ENCODE measurements around the gene SUCLG2. TPM values are rescaled to one million over a fixed set of nuclear protein-coding genes. Genes with fewer than 3 reads are reported as not detected.

SUCLG2 gene
- total RNA-seq, 1 experiment from 2014 or later, result 38.5 TPM

DNA sequence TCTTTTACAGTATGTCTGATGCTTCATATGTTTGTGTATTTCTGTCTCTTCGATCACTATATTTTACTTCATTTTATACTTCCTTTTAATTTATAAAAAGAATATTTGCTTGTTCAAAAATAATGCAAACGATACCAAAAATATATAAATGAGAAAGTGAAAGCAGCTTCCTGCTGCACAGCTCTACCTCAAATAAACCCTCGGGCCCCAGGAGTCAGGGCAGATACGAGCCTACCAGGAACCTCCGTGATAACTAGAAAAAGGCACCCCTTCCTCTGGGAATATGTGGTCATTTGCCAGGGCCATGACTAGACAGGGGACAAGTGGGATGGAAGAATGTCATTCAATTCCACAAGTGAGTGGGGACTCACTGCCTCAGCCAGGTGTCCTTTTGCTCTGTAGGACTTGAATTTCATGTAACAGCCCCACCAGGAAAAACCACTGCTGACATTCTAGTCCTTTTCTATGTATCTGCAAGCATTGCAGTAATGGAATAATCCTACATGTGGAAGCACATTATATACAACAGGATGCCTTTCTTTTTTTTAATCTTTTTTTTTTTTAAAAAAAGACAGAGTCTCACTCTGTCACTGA is 133.3 kb downstream of the SUCLG2 start:
- Mint-ChIP-seq H3K4me3 (no peak overlapping the region), H3K4me1 (peaks cover under 1 to 3% of the 10 kb centered on the region in 2 experiments; a peak in 3 of 4 replicates), H3K27ac (no peak overlapping the region), H3K36me3 (ENCODE audit: insufficient read depth in 1 of 3, low read depth in 3 of 3) (peaks cover 3 to 8% (median 5%) of the 10 kb centered on the region in 3 experiments; a peak in 4 of 7 replicates), H3K27me3 (ENCODE audit: low read depth) (no peaks in the 10 kb centered on the region), H3K9me3 (no peaks in the 10 kb centered on the region)
- H2BK120ac ChIP-seq (ENCODE audit: low read depth, low read length, poor library complexity, severe bottlenecking), result no peak overlapping the region
- H3K79me2 ChIP-seq (ENCODE audit: insufficient read depth, low read length), result no peaks in the 10 kb centered on the region
- H3K4me1 ChIP-seq (ENCODE audit: insufficient read depth, low read length), result no peaks in the 10 kb centered on the region
- no peak overlapping the region for H4K91ac ChIP-seq (ENCODE audit: insufficient read length, low read depth, low read length)
- TF ChIP-seq, protein P1, sequence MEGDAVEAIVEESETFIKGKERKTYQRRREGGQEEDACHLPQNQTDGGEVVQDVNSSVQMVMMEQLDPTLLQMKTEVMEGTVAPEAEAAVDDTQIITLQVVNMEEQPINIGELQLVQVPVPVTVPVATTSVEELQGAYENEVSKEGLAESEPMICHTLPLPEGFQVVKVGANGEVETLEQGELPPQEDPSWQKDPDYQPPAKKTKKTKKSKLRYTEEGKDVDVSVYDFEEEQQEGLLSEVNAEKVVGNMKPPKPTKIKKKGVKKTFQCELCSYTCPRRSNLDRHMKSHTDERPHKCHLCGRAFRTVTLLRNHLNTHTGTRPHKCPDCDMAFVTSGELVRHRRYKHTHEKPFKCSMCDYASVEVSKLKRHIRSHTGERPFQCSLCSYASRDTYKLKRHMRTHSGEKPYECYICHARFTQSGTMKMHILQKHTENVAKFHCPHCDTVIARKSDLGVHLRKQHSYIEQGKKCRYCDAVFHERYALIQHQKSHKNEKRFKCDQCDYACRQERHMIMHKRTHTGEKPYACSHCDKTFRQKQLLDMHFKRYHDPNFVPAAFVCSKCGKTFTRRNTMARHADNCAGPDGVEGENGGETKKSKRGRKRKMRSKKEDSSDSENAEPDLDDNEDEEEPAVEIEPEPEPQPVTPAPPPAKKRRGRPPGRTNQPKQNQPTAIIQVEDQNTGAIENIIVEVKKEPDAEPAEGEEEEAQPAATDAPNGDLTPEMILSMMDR (conservative IDR thresholded peaks at IDR 0.05), result no peak
- no peak overlapping the region for H2AFZ ChIP-seq (ENCODE audit: low read length)
- H3K27me3 ChIP-seq (ENCODE audit: insufficient read depth, low read length), result no peaks in the 10 kb centered on the region
- no peak overlapping the region for H3K4ac ChIP-seq (ENCODE audit: low read depth, low read length)
- H3K27ac ChIP-seq (ENCODE audit: insufficient read length, low read depth, low read length), result no peak overlapping the region
- no peak overlapping the region for H4K5ac ChIP-seq (ENCODE audit: insufficient read length, low read depth, low read length)
- no CpG with 5 or more reads among the region's 5 CpGs for WGBS (ENCODE audit: extremely low coverage, insufficient read length, low lambda C conversion rate)
- no peak overlapping the region for H2BK15ac ChIP-seq (ENCODE audit: low read depth, low read length)
- H3K4me2 ChIP-seq (ENCODE audit: insufficient read depth, insufficient read length, low read length), result no peak overlapping the region
- no peak overlapping the region for H2AK5ac ChIP-seq (ENCODE audit: insufficient read length, low read length)
- H4K20me1 ChIP-seq (ENCODE audit: control insufficient read depth, insufficient read depth, insufficient read length), result no peaks in the 10 kb centered on the region
- no peak overlapping the region for H3K56ac ChIP-seq (ENCODE audit: insufficient read length, low read depth, low read length)
- H3K9ac ChIP-seq (ENCODE audit: extremely low read depth, insufficient read length, low read length), result no peak overlapping the region
- no peak overlapping the region for H2BK12ac ChIP-seq (ENCODE audit: insufficient read length, low read depth, low read length)
- no peak overlapping the region for H4K8ac ChIP-seq (replicated peaks; ENCODE audit: insufficient read length, low read depth, low read length)
- no peak overlapping the region for H3K14ac ChIP-seq (ENCODE audit: insufficient read depth, low read length)
- H3K9me3 ChIP-seq (ENCODE audit: control insufficient read depth, low read depth, low read length), result no peaks in the 10 kb centered on the region
- DNase-seq, result no peak
- H3K79me1 ChIP-seq (ENCODE audit: insufficient read depth, low read depth, low read length, poor library complexity, severe bottlenecking), result no peaks in the 10 kb centered on the region
- no peak overlapping the region for H2BK5ac ChIP-seq (ENCODE audit: insufficient read length, low read length)
- no peak overlapping the region for H3T11ph ChIP-seq (ENCODE audit: low read length)
- no peak overlapping the region for H2BK20ac ChIP-seq (ENCODE audit: low read depth, low read length, poor library complexity, severe bottlenecking)
- no peak overlapping the region for H3K23ac ChIP-seq (ENCODE audit: insufficient read length, low read depth, low read length)
- no peaks in the 10 kb centered on the region for H3K23me2 ChIP-seq (ENCODE audit: insufficient read length, low read depth, low read length, poor library complexity, severe bottlenecking)
- H3K18ac ChIP-seq (ENCODE audit: insufficient read length, low read depth, low read length), result no peak overlapping the region

Data from H9 (cell line).